ENCODE measurements around the gene LAMA5.

DNA sequence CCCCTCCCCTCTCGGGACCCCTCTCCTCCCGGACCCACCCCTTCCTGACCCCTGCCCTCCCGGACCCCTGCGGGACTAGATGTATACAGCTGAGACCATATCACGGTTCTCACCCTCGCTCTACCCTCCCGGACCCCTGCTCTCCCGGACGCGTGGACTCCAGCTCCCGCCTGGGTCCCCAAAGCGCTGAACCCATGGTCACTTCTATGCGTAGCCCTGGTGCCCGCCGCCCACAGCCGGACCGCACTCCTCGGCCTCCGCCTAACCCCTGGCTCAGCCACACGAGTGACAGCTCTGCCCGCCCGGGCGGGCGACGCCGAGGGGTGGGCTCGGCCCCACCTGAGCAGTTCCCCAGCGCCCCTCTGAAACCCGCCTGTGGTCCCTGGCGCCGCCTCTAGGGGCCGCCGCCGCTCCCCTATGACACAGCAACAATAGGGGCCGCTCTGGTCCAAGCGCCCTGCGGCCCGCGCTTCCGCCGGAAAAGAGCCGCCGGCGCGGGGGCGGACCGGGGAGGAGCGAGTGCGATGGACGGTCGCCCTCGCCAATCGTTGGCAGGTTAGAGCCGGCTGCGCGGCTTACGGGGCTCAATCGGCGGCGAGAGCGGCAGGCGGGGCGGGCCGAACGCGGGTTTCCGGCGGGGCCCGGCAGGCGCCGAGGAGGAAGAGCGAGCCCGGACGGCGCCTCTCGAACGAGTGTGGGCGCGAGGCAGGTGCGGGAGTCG lies 64.6 kb downstream of the LAMA5 start, which contains the start of gene ADRM1:
- TF ChIP-seq SRF (IDR thresholded peaks at IDR 0.05; ENCODE audit: low read depth) = no peak; the same call in 1 of the 2 replicates
- peak; percentile 77 to 95 (median 93) for TF ChIP-seq CTCF (IDR thresholded peaks at IDR 0.05 in 2 of 3, conservative IDR thresholded peaks at IDR 0.05 in 1 of 3; ENCODE audit: borderline replicate concordance in 1 of 3, insufficient read depth in 1 of 3, low read depth in 2 of 3, low read length in 2 of 3)
- no peak for TF ChIP-seq EZH2phosphoT487 (IDR thresholded peaks at IDR 0.05; ENCODE audit: borderline replicate concordance)
- TF ChIP-seq ELF1 (IDR thresholded peaks at IDR 0.05; ENCODE audit: borderline replicate concordance, low read depth) = no peak; the same call in 1 of the 2 replicates
